Measurements from ENCODE around the gene KCNIP1. TPM values are rescaled to one million over a fixed set of nuclear protein-coding genes. Genes with fewer than 3 reads are reported as not detected.
A peak's percentile ranks its signal among the peaks of the same experiment; 100 is the strongest.

The KCNIP1 gene
- total RNA-seq, 4 donors from 2014 or later: 0.94 to 1.6 (median 1.1) TPM; not detected in 1

GRCh38 chr5:170755679-170756456, 252.0 kb downstream of the KCNIP1 start:
- TF ChIP-seq CTCF (IDR thresholded peaks at IDR 0.05) (no peak), EP300 (IDR thresholded peaks at IDR 0.05) (no peak)
- Histone ChIP-seq H3K9me3 (no peaks in the 10 kb centered on the region), H3K36me3 (no peaks in the 10 kb centered on the region), H3K27ac (no peak overlapping the region), H3K4me3 (no peak overlapping the region), H3K4me1 (peaks cover 0 to 29% (median 11%) of the 10 kb centered on the region in 3 donors), H3K27me3 (peaks cover 2% of the 10 kb centered on the region)
- no peak for ATAC-seq
- 71 to 94% methylated on average over 3 to 7 of the region's 7 CpGs for WGBS, 2 donors (ENCODE audit: low coverage in 1 of 2)

- TF ChIP-seq POLR2AphosphoS5 (IDR thresholded peaks at IDR 0.05): no peak
- no peak for TF ChIP-seq CTCF (IDR thresholded peaks at IDR 0.05)
- no peak for TF ChIP-seq POLR2A (IDR thresholded peaks at IDR 0.05)
- no peak for TF ChIP-seq EP300 (IDR thresholded peaks at IDR 0.05)
- no peak overlapping the region for H3K4me3 ChIP-seq
- no peaks in the 10 kb centered on the region for H3K36me3 ChIP-seq
- WGBS, 2 donors (ENCODE audit: low coverage in 1 of 2): 85 to 95% methylated on average over 6 to 8 of the region's 8 CpGs
- no peaks in the 10 kb centered on the region for H3K9me3 ChIP-seq
- no peak for ATAC-seq
- peak overlapping the region in 2 of 4 donors; percentile 19 to 70 for H3K27ac ChIP-seq
- H3K27me3 ChIP-seq: no peaks in the 10 kb centered on the region
- peaks cover 0 to 29% (median 11%) of the 10 kb centered on the region in 3 donors for H3K4me1 ChIP-seq
Measured at GRCh38 chr5:170756691-170757090, 252.9 kb downstream of the KCNIP1 start.

- peaks cover 0 to 27% (median 11%) of the 10 kb centered on the region in 3 donors for H3K4me1 ChIP-seq
- H3K36me3 ChIP-seq: no peaks in the 10 kb centered on the region
- H3K27me3 ChIP-seq: no peaks in the 10 kb centered on the region
- TF ChIP-seq POLR2AphosphoS5 (IDR thresholded peaks at IDR 0.05) (peak; percentile 28), CTCF (IDR thresholded peaks at IDR 0.05) (no peak)
- H3K9me3 ChIP-seq: no peaks in the 10 kb centered on the region
- peak; percentile 62 for ATAC-seq
- no peak overlapping the region for H3K4me3 ChIP-seq
- peak overlapping the region in 2 of 4 donors; percentile 19 to 70 for H3K27ac ChIP-seq
- 4 to 5% methylated on average over 3 to 4 of the region's 4 CpGs for WGBS, 2 donors (ENCODE audit: low coverage in 1 of 2)
Measured at GRCh38 chr5:170757182-170757601, 253.4 kb downstream of the KCNIP1 start.

- ATAC-seq: no peak
- H3K4me1 ChIP-seq: peaks cover 0 to 23% (median 11%) of the 10 kb centered on the region in 3 donors
- TF ChIP-seq POLR2AphosphoS5 (IDR thresholded peaks at IDR 0.05) (no peak), EP300 (IDR thresholded peaks at IDR 0.05) (no peak), CTCF (IDR thresholded peaks at IDR 0.05) (no peak), POLR2A (IDR thresholded peaks at IDR 0.05) (no peak)
- no peaks in the 10 kb centered on the region for H3K9me3 ChIP-seq
- no peaks in the 10 kb centered on the region for H3K36me3 ChIP-seq
- 59 to 63% methylated on average over 2 of the region's 2 CpGs for WGBS, 2 donors (ENCODE audit: low coverage in 1 of 2)
- no peaks in the 10 kb centered on the region for H3K27me3 ChIP-seq
- H3K27ac ChIP-seq: peak overlapping the region in 2 of 4 donors; percentile 19 to 70
- no peak overlapping the region for H3K4me3 ChIP-seq
Measured at GRCh38 chr5:170757669-170758068, 253.8 kb downstream of the KCNIP1 start.

- H3K4me1 ChIP-seq: peaks cover 0 to 20% (median 11%) of the 10 kb centered on the region in 3 donors
- H3K36me3 ChIP-seq: no peaks in the 10 kb centered on the region
- TF ChIP-seq POLR2AphosphoS5 (IDR thresholded peaks at IDR 0.05): no peak
- TF ChIP-seq EP300 (IDR thresholded peaks at IDR 0.05): no peak
- TF ChIP-seq POLR2A (IDR thresholded peaks at IDR 0.05): no peak
- no peak for TF ChIP-seq CTCF (IDR thresholded peaks at IDR 0.05)
- WGBS, 2 donors (ENCODE audit: low coverage in 1 of 2): 82 to 93% methylated on average over 3 of the region's 3 CpGs
- no peak overlapping the region for H3K4me3 ChIP-seq
- no peak for ATAC-seq
- H3K9me3 ChIP-seq: no peaks in the 10 kb centered on the region
- H3K27me3 ChIP-seq: no peaks in the 10 kb centered on the region
- H3K27ac ChIP-seq: no peak overlapping the region
Measured at GRCh38 chr5:170758481-170758880, 254.7 kb downstream of the KCNIP1 start.

Data from gastroesophageal sphincter (tissue), 4 donors.